NOMO-1 treated with dmso at 0.1 percent for 144 hours (cell line): Measurements from ENCODE around the gene KIRREL3.

Experiments used
- DNase-seq: peaks from one replicate; lab custom pipeline; 2025; ENCODE audit not compliant: unreplicated experiment; lab: John Stamatoyannopoulos, UW

KIRREL3 gene

GRCh38 chr11:126834573-126834972, 166.0 kb downstream of the KIRREL3 start:
- DNase-seq = no peak

- no peak for DNase-seq
These were observed 166.4 kb downstream of the KIRREL3 start for GRCh38 chr11:126834149-126834548.

- DNase-seq = no peak
These were observed 167.5 kb downstream of the KIRREL3 start for GRCh38 chr11:126833065-126833464.

GRCh38 chr11:126832387-126832786, 168.2 kb downstream of the KIRREL3 start:
- DNase-seq = no peak

- DNase-seq = no peak
These were observed 170.3 kb downstream of the KIRREL3 start for GRCh38 chr11:126830216-126830806.

- no peak for DNase-seq
These were observed 170.9 kb downstream of the KIRREL3 start for GRCh38 chr11:126829716-126830115.

GRCh38 chr11:126824035-126824607, 176.4 kb downstream of the KIRREL3 start:
- no peak for DNase-seq

GRCh38 chr11:126823274-126823673, 177.3 kb downstream of the KIRREL3 start:
- no peak for DNase-seq

GRCh38 chr11:126821827-126822226, 178.7 kb downstream of the KIRREL3 start:
- DNase-seq = no peak

GRCh38 chr11:126819194-126819593, 181.4 kb downstream of the KIRREL3 start:
- no peak for DNase-seq

- no peak for DNase-seq
These were observed 182.8 kb downstream of the KIRREL3 start for GRCh38 chr11:126817523-126818450.

GRCh38 chr11:126817096-126817495, 183.5 kb downstream of the KIRREL3 start:
- DNase-seq = no peak

- no peak for DNase-seq
These were observed 183.9 kb downstream of the KIRREL3 start for GRCh38 chr11:126816645-126817044.

- DNase-seq = no peak
These were observed 185.5 kb downstream of the KIRREL3 start for GRCh38 chr11:126815111-126815510.

GRCh38 chr11:126810776-126811175, 189.8 kb downstream of the KIRREL3 start:
- DNase-seq = no peak

- no peak for DNase-seq
These were observed 190.9 kb downstream of the KIRREL3 start for GRCh38 chr11:126809514-126810289.

- DNase-seq = no peak
These were observed 191.7 kb downstream of the KIRREL3 start for GRCh38 chr11:126808836-126809235.

GRCh38 chr11:126808296-126808695, 192.3 kb downstream of the KIRREL3 start:
- DNase-seq = no peak

GRCh38 chr11:126805870-126806269, 194.7 kb downstream of the KIRREL3 start:
- DNase-seq = no peak

- DNase-seq = no peak
These were observed 196.2 kb downstream of the KIRREL3 start for GRCh38 chr11:126804363-126804762.

GRCh38 chr11:126800009-126800408, 200.6 kb downstream of the KIRREL3 start:
- DNase-seq = no peak
